ENCODE measurements around the gene FAM83D. TPM values are rescaled to one million over a fixed set of nuclear protein-coding genes. Genes with fewer than 3 reads are reported as not detected.

FAM83D gene
- total and polyA plus RNA-seq, 2 experiments from 2014 or later, result 7.4 to 45.4 TPM

DNA sequence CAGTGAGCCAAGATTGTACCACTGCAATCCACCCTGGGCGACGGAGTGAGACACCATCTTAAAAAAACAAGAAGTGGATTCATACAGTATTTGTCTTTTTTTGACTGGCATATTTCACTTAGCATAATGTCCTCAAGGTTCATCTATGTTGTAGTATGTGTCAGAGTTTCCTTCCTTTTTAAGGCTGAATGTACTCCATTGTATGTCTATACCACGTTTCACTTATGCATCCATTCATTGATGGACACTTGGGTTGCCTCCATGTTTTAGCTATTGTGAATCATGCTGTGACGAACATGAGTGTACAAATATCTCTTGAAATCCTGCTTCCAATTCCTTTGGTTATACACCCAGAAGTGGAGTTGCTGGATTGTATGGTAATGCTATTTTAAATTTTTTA lies 28.9 kb upstream of the FAM83D start:
- TF ChIP-seq, protein P1, sequence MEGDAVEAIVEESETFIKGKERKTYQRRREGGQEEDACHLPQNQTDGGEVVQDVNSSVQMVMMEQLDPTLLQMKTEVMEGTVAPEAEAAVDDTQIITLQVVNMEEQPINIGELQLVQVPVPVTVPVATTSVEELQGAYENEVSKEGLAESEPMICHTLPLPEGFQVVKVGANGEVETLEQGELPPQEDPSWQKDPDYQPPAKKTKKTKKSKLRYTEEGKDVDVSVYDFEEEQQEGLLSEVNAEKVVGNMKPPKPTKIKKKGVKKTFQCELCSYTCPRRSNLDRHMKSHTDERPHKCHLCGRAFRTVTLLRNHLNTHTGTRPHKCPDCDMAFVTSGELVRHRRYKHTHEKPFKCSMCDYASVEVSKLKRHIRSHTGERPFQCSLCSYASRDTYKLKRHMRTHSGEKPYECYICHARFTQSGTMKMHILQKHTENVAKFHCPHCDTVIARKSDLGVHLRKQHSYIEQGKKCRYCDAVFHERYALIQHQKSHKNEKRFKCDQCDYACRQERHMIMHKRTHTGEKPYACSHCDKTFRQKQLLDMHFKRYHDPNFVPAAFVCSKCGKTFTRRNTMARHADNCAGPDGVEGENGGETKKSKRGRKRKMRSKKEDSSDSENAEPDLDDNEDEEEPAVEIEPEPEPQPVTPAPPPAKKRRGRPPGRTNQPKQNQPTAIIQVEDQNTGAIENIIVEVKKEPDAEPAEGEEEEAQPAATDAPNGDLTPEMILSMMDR (IDR thresholded peaks at IDR 0.05; ENCODE audit: low read depth, low read length), result no peak
- DNase-seq (ENCODE audit: low read depth in 1 of 2, low spot score in 1 of 2), result no peak
- peaks cover 4% of the 10 kb centered on the region for H3K27me3 ChIP-seq
- H3K4me3 ChIP-seq, result no peak overlapping the region
- no peaks in the 10 kb centered on the region for H3K9me3 ChIP-seq (ENCODE audit: low read depth)
- H3K36me3 ChIP-seq, result no peaks in the 10 kb centered on the region
- no peaks in the 10 kb centered on the region for H3K4me1 ChIP-seq (ENCODE audit: low read depth)
- no peak overlapping the region for H3K27ac ChIP-seq

DNA sequence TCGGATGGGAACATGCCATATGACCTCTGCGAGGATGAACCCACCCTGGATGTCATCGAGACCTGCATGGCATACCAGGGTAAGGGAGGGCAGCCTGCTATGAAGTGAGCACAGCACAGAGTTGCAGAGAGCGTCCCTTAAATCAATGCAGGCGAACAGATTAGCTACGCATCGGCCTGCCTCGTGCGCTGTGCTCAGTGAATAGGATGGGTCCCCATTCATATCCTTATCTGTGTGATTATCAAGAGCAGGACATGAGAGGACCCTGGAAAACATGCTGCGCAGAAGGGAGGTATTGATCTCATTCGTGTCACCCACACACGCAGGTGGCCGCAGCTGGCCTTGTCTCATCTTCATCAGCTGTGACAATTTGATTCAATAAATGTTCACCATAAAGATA lies 25.6 kb upstream of the FAM83D start:
- no peak for DNase-seq (ENCODE audit: low read depth in 1 of 2, low spot score in 1 of 2)
- H3K27ac ChIP-seq, result no peak overlapping the region
- no peak overlapping the region for H3K4me3 ChIP-seq
- TF ChIP-seq, protein P1 (IDR thresholded peaks at IDR 0.05; ENCODE audit: low read depth, low read length), result no peak
- no peaks in the 10 kb centered on the region for H3K4me1 ChIP-seq (ENCODE audit: low read depth)
- H3K9me3 ChIP-seq (ENCODE audit: low read depth), result no peaks in the 10 kb centered on the region
- H3K36me3 ChIP-seq, result no peaks in the 10 kb centered on the region
- peaks cover 4% of the 10 kb centered on the region for H3K27me3 ChIP-seq

DNA sequence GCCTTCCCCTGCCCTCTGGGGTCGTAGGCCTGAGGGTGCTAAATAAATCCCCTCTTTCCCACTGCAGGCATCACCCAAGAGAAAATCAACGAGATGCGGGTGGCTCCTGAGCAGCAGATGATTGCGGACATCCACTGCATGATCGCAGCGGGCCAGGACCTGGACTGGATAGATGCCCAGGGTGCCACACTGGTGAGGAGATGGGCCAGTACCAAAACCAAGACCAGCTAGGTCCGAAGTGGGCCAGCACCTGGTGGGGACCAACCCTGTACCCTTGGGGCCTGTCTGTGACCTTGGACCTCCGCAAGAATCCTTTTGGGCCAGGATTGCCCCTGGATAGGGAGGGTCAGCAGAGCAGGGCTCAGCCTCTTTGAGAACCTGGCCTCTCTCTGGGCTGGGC lies 23.6 kb upstream of the FAM83D start:
- Histone ChIP-seq H3K4me3 (no peak overlapping the region), H3K27ac (no peak overlapping the region), H3K27me3 (no peaks in the 10 kb centered on the region), H3K36me3 (no peaks in the 10 kb centered on the region), H3K4me1 (ENCODE audit: low read depth) (no peaks in the 10 kb centered on the region), H3K9me3 (ENCODE audit: low read depth) (no peaks in the 10 kb centered on the region)
- no peak for DNase-seq (ENCODE audit: low read depth in 1 of 2, low spot score in 1 of 2)
- TF ChIP-seq, protein P1 (IDR thresholded peaks at IDR 0.05; ENCODE audit: low read depth, low read length), result no peak

DNA sequence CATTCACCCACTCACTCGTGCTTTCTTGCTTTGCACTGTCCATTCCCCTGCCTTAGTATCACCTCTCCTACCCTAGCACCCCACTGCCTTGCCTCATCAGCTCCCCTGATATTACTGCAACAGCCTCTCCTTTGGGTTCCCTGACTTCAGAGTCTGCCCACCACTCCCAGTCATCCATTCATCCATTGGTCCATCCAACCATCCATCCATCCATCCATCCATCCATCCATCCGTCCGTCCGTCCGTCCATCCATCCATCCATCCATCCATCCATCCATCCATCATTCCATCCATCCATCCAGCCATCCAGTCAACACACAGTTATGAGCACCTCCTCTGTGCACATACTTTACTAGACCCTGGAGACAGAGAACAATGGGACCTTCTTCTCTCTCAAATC lies 22.9 kb upstream of the FAM83D start:
- Histone ChIP-seq H3K27me3 (no peaks in the 10 kb centered on the region), H3K27ac (no peak overlapping the region), H3K4me3 (no peak overlapping the region), H3K36me3 (no peaks in the 10 kb centered on the region), H3K4me1 (ENCODE audit: low read depth) (no peaks in the 10 kb centered on the region), H3K9me3 (ENCODE audit: low read depth) (no peaks in the 10 kb centered on the region)
- DNase-seq (ENCODE audit: low read depth in 1 of 2, low spot score in 1 of 2), result no peak
- TF ChIP-seq, protein P1 (IDR thresholded peaks at IDR 0.05; ENCODE audit: low read depth, low read length), result no peak

DNA sequence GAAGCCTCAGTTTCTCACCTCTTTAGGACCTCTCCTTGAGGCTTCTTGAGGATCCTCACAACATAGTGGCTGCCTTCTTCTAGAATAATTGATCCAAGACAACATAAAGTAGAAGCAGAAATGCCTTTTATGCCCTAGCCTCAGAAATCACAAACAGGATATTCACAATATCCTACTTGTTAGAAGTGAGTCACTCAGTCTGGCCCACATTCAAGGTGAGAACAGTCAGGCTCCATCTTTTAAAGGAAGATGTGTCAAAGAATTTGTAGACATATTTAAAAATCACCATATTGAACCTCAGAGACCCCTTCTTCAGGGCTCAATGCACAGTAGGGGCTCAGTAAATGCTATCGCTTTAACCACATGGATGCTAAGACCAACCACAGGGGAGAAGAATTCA lies 20.8 kb upstream of the FAM83D start:
- H3K27me3 ChIP-seq, result no peaks in the 10 kb centered on the region
- no peak overlapping the region for H3K4me3 ChIP-seq
- no peak overlapping the region for H3K27ac ChIP-seq
- no peaks in the 10 kb centered on the region for H3K4me1 ChIP-seq (ENCODE audit: low read depth)
- H3K36me3 ChIP-seq, result no peaks in the 10 kb centered on the region
- no peak for DNase-seq (ENCODE audit: low read depth in 1 of 2, low spot score in 1 of 2)
- TF ChIP-seq, protein P1 (IDR thresholded peaks at IDR 0.05; ENCODE audit: low read depth, low read length), result no peak
- no peaks in the 10 kb centered on the region for H3K9me3 ChIP-seq (ENCODE audit: low read depth)

Data from cardiac muscle cell (in vitro differentiated cells and primary cell).